Activated T-helper 2 cell treated with anti-CD3 and anti-CD28 coated beads, Interferon-gamma antibody, Interleukin-2, Interleukin-4, amounts not matched to agents 10 μg/mL and 5 μg/mL and 100 μg/mL, durations not matched to agents 14 hours and 24 hours and 36 hours (primary cell): ENCODE results near the gene SESN1. TPM values are rescaled to one million over a fixed set of nuclear protein-coding genes. Genes with fewer than 3 reads are reported as not detected.

Source experiments
- DNase-seq: peaks from one replicate; pipeline ENCODE4 v3.0.0; 2021; ENCODE audit warnings: low spot score
- H3K27ac Mint-ChIP-seq: one replicate; pipeline ENCODE4 v1.8.0; 2021; ENCODE audit warnings: mixed read lengths
- H3K27me3 Mint-ChIP-seq: one replicate; pipeline ENCODE4 v1.8.0; 2021; ENCODE audit warnings: low read depth, mixed read lengths
- H3K36me3 Mint-ChIP-seq: one replicate; pipeline ENCODE4 v1.8.0; 2021; ENCODE audit warnings: low read depth, mixed read lengths
- H3K4me1 Mint-ChIP-seq: one replicate; pipeline ENCODE4 v1.8.0; 2021; ENCODE audit warnings: low read depth, mixed read lengths
- H3K4me3 Mint-ChIP-seq: one replicate; pipeline ENCODE4 v1.8.0; 2021; ENCODE audit warnings: low read depth, mild to moderate bottlenecking, moderate library complexity, mixed read lengths
- H3K9me3 Mint-ChIP-seq: one replicate; pipeline ENCODE4 v1.8.0; 2021; ENCODE audit warnings: mixed read lengths
- intact Hi-C: fragments of 100-400 bp; cut with micrococcal nuclease; formaldehyde crosslinking; loops from one replicate; pipeline ENCODE4 v1.15.1; 2023
- total RNA-seq: library from RNA; stranded (reverse); gene quantifications from 2 replicates; pipeline ENCODE4 v1.2.3, GENCODE V29; 2022

Gene SESN1
- total RNA-seq, 1 donor from 2014 or later: 7.3 TPM

GRCh38 chr6:108941859-108942258 is 152.8 kb downstream of the SESN1 start:
- Mint-ChIP-seq H3K4me3 (no peak overlapping the region), H3K9me3 (peaks cover 11% of the 10 kb centered on the region), H3K27ac (no peak overlapping the region), H3K27me3 (no peaks in the 10 kb centered on the region), H3K4me1 (peaks cover 53% of the 10 kb centered on the region), H3K36me3 (peaks cover 11% of the 10 kb centered on the region)
- intact Hi-C loops: loop anchor here (2.0 kb wide), 3 partner anchors 21 to 67 kb away; no protein-coding TSS in a partner anchor
- no peak for DNase-seq

GRCh38 chr6:108941281-108941680 is 153.4 kb downstream of the SESN1 start:
- DNase-seq: no peak
- Mint-ChIP-seq H3K36me3 (peaks cover 11% of the 10 kb centered on the region), H3K27me3 (no peaks in the 10 kb centered on the region), H3K4me3 (no peak overlapping the region), H3K9me3 (peaks cover 11% of the 10 kb centered on the region), H3K4me1 (peaks cover 47% of the 10 kb centered on the region), H3K27ac (no peak overlapping the region)
- intact Hi-C loops: no loop called here

- DNase-seq: no peak
- H3K36me3 Mint-ChIP-seq: peaks cover 11% of the 10 kb centered on the region
- H3K27ac Mint-ChIP-seq: no peak overlapping the region
- intact Hi-C loops: no loop called here
- no peaks in the 10 kb centered on the region for H3K27me3 Mint-ChIP-seq
- peaks cover 42% of the 10 kb centered on the region for H3K4me1 Mint-ChIP-seq
- H3K9me3 Mint-ChIP-seq: peaks cover 11% of the 10 kb centered on the region
- H3K4me3 Mint-ChIP-seq: no peak overlapping the region
These were observed 153.9 kb downstream of the SESN1 start for GRCh38 chr6:108940741-108941140.

- H3K36me3 Mint-ChIP-seq: peaks cover 11% of the 10 kb centered on the region
- no peak for DNase-seq
- intact Hi-C loops: no loop called here
- H3K4me1 Mint-ChIP-seq: peaks cover 15% of the 10 kb centered on the region
- H3K27ac Mint-ChIP-seq: no peak overlapping the region
- peaks cover 11% of the 10 kb centered on the region for H3K9me3 Mint-ChIP-seq
- no peak overlapping the region for H3K4me3 Mint-ChIP-seq
- H3K27me3 Mint-ChIP-seq: peaks cover 18% of the 10 kb centered on the region
These were observed 157.5 kb downstream of the SESN1 start for GRCh38 chr6:108937170-108937569.

Other genes starting within 250 kb of the SESN1 start
- gene ARMC2, start 246.4 kb downstream of the SESN1 start, total RNA-seq: 1.9 and 2.7 TPM in 2 replicates
- gene CEP57L1, start 661 bp upstream of the SESN1 start, total RNA-seq: 18.2 and 25.4 TPM in 2 replicates